Spleen (tissue), 11 donors: ENCODE measurements around the gene SUMF2. TPM values are rescaled to one million over a fixed set of nuclear protein-coding genes. Genes with fewer than 3 reads are reported as not detected.

Experiments used
- DNase-seq: peaks from one replicate; pipeline ENCODE4 v3.0.0-alpha.2; 2020
- H3K27ac ChIP-seq, 8 donors: fragments of 200-600 bp; sonication (generic) in 7 of 8; 1 replicate in 4 of 8; 2 replicates in 4 of 8; pipeline versions ENCODE4 v1.5.0 to v1.8.0; 2016 to 2021; ENCODE audit warnings: inconsistent platforms in 4 of 8, mild to moderate bottlenecking in 4 of 8, moderate library complexity in 1 of 8
- H3K27me3 ChIP-seq, 7 donors: fragments of 200-600 bp; sonication (generic) in 6 of 7; replicated peaks in 1 of 7; 1 replicate in 4 of 7; 2 replicates in 3 of 7; pipeline versions ENCODE4 v1.5.0 to v1.8.0; 2016 to 2021; ENCODE audit warnings: inconsistent platforms in 3 of 7, mild to moderate bottlenecking in 1 of 7
- H3K36me3 ChIP-seq, 6 donors: fragments of 200-600 bp; sonication (generic) in 5 of 6; 1 replicate in 4 of 6; 2 replicates in 2 of 6; pipeline versions ENCODE4 v1.5.0 to v1.8.0; 2016 to 2021; ENCODE audit warnings: inconsistent platforms in 2 of 6
- H3K4me1 ChIP-seq, 6 donors: fragments of 200-600 bp; sonication (generic) in 5 of 6; 1 replicate in 3 of 6; 2 replicates in 3 of 6; pipeline versions ENCODE4 v1.5.0 to v1.8.0; 2016 to 2021; ENCODE audit warnings: inconsistent platforms in 3 of 6
- H3K4me3 ChIP-seq, 8 donors: fragments of 200-600 bp; sonication (generic) in 7 of 8; 1 replicate in 4 of 8; 2 replicates in 4 of 8; pipeline versions ENCODE4 v1.5.0 to v1.8.0; 2016 to 2021; ENCODE audit warnings: inconsistent platforms in 4 of 8, mild to moderate bottlenecking in 4 of 8, moderate library complexity in 2 of 8
- H3K9me3 ChIP-seq, 8 donors: fragments of 200-600 bp; sonication (generic) in 7 of 8; 1 replicate in 4 of 8; 2 replicates in 4 of 8; pipeline versions ENCODE4 v1.5.0 to v1.8.0; 2016 to 2021; ENCODE audit warnings: inconsistent platforms in 4 of 8
- POLR2A ChIP-seq, 3 donors: fragments of 450-650 bp; IDR thresholded peaks; one replicate each; pipeline ENCODE4 v1.5.1; 2017; ENCODE audit warnings: antibody characterized with exemption in 3 of 3, mild to moderate bottlenecking in 1 of 3
- POLR2AphosphoS5 ChIP-seq, 3 donors: sonication (generic); formaldehyde crosslinking; IDR thresholded peaks; one replicate each; pipeline ENCODE4 v1.5.1; 2017; ENCODE audit warnings: antibody characterized with exemption in 3 of 3
- WGBS, 5 donors: extraction: QIAGEN DNeasy Blood & Tissue Kit in 3 of 5; methylation state at CpG; one replicate each; pipeline versions ENCODE4 v1.1.5 to v1.1.7; 2013 to 2018; 5-methylcytosine and 5-hydroxymethylcytosine counted together
- intact Hi-C: fragments of 100-400 bp; cut with DNase I; formaldehyde crosslinking; loops from one replicate; pipeline ENCODE4 v1.15.0; 2023; ENCODE audit warnings: low total_unique reads
- polyA plus RNA-seq, 3 donors: library from polyadenylated mRNA; stranded (reverse); fragments of 200-250 nt; gene quantifications; one replicate each; pipeline ENCODE4 v1.2.1, GENCODE V29; 2013
- total RNA-seq, 7 donors: library from RNA; depleted of rRNA in 3 of 7; stranded (reverse); fragments of >200 nt in 3 of 7; fragmentation: NEBNext Ultra II Directional in 4 of 7; extraction: Animal tissue kit (Norgen Biotek cat#: 25700) in 4 of 7; gene quantifications; one replicate each; pipeline versions ENCODE4 v1.1.0 to v1.2.1, GENCODE V29; 2016 to 2021
- TF ChIP-seq, protein P1 (sequence below), 11 experiments: fragments of 200-600 bp in 7 of 11; fragments of 450-650 bp in 4 of 11; sonication (generic) in 4 of 11; IDR thresholded peaks in 8 of 11; conservative IDR thresholded peaks in 3 of 11; 1 replicate in 7 of 11; 2 replicates in 4 of 11; pipeline versions ENCODE4 v1.4.0 to v1.8.0; 2016 to 2021; ENCODE audit warnings: antibody characterized with exemption in 11 of 11, inconsistent platforms in 4 of 11, mild to moderate bottlenecking in 1 of 11
- donor health status: healthy with polysubstance abuse.
- donor health status: DM: no; HTN: no; CAD: no; lungs with moderate emphysema.
- donor health status: DM: no; HTN: no; CAD: no.
- donor health status: Bipolar disorder and iron deficiency.
- donor health status: healthy.
- donor health status: DM: no; HTN: no; CAD: no.
- donor health status: DM: yes; HTN: yes; CAD: no.

Gene SUMF2
- total and polyA plus RNA-seq, 10 donors: 57.1 to 145 (median 119) TPM

DNA sequence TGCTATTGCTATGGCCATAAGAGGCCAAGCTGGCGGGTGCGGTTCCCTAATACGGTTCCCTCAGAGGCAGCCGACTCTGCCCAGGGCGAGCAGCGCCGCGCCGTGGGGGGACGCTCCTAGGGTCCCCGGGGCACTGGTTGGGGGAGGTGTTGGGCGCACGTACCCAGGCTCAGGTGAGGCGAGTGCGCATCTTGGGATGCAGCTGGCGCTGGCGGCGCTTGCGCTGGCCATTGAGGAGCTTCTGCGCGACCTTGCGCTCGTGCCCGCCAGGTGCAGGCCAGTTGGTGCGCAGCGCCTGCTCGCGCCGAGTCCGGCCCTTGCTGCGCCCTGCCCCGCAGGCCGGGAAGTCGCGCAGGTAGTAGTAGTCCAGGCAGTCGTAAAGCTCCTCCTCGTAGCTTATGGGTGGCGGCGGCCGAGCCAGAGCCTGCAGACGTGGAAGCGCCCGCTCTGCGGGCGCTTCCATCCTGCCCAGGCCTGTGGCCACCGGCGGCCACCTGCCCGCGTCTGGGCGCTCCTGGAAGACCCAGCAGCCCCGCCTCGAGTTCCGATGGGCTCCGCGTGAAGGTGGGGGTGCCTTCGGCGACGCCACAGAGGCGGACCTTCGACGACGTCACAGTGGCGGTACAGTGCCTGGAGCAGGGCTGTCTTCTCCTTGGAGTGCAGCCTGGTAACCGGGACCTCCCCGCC is 51.9 kb downstream of the SUMF2 start, which contains the start of gene NUPR2:
TSS of gene NUPR2 (minus strand) at position 566 of the 687 bp plus-strand sequence. CDS start at position 463, 103 bp downstream.
- TF ChIP-seq, protein P1, sequence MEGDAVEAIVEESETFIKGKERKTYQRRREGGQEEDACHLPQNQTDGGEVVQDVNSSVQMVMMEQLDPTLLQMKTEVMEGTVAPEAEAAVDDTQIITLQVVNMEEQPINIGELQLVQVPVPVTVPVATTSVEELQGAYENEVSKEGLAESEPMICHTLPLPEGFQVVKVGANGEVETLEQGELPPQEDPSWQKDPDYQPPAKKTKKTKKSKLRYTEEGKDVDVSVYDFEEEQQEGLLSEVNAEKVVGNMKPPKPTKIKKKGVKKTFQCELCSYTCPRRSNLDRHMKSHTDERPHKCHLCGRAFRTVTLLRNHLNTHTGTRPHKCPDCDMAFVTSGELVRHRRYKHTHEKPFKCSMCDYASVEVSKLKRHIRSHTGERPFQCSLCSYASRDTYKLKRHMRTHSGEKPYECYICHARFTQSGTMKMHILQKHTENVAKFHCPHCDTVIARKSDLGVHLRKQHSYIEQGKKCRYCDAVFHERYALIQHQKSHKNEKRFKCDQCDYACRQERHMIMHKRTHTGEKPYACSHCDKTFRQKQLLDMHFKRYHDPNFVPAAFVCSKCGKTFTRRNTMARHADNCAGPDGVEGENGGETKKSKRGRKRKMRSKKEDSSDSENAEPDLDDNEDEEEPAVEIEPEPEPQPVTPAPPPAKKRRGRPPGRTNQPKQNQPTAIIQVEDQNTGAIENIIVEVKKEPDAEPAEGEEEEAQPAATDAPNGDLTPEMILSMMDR (IDR thresholded peaks at IDR 0.05 in 8 of 11, conservative IDR thresholded peaks at IDR 0.05 in 3 of 11): no peak
- TF ChIP-seq POLR2AphosphoS5 (IDR thresholded peaks at IDR 0.05) (no peak), POLR2A (IDR thresholded peaks at IDR 0.05) (no peak)
- Histone ChIP-seq H3K27ac (no peak within 1 kb of the TSS), H3K9me3 (no peaks in the 10 kb centered on the region), H3K36me3 (no peaks in the 10 kb centered on the region), H3K4me1 (peaks cover 0 to 8% (median 0%) of the 10 kb centered on the region in 6 donors), H3K27me3 (peaks cover 2 to 29% (median 16%) of the 10 kb centered on the region in 7 donors), H3K4me3 (peak within 1 kb of the TSS in 2 of 8 donors; percentile 2 to 35)
- intact Hi-C loops: no loop called here
- 8 to 18% (median 11%) methylated on average over 22 to 65 of the region's 65 CpGs for WGBS, 5 donors
- no peak for DNase-seq

DNA sequence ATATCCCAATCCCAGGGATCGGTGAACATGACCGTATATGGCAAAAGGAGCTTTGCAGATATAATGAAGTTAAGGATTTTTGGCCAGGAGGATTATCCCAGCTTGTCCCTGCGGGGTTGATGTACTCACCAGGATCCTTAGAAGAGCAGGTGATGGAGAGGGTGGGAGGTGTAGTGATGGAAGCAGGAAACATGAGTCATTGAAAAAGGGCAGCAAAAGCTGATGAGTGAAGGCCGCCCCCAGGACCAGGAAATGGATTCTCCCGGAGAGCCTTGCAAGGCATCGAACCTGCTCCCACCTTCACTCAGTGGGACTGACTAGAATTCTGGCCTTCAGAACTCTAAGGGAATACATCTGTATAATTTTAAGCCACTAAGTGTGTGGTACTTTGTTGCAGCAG is 57.4 kb downstream of the SUMF2 start:
- no peaks in the 10 kb centered on the region for H3K9me3 ChIP-seq
- H3K4me3 ChIP-seq: no peak overlapping the region
- H3K4me1 ChIP-seq: peaks cover 0 to under 1% (median 0%) of the 10 kb centered on the region in 6 donors
- H3K36me3 ChIP-seq: no peaks in the 10 kb centered on the region
- TF ChIP-seq, protein P1 (IDR thresholded peaks at IDR 0.05 in 8 of 11, conservative IDR thresholded peaks at IDR 0.05 in 3 of 11): no peak
- TF ChIP-seq POLR2A (IDR thresholded peaks at IDR 0.05) (no peak), POLR2AphosphoS5 (IDR thresholded peaks at IDR 0.05) (no peak)
- WGBS, 5 donors: 77 to 86% (median 84%) methylated on average over 6 of the region's 6 CpGs
- intact Hi-C loops: no loop called here
- no peak overlapping the region for H3K27ac ChIP-seq
- DNase-seq: no peak
- H3K27me3 ChIP-seq: peaks cover under 1 to 11% (median 6%) of the 10 kb centered on the region in 7 donors

DNA sequence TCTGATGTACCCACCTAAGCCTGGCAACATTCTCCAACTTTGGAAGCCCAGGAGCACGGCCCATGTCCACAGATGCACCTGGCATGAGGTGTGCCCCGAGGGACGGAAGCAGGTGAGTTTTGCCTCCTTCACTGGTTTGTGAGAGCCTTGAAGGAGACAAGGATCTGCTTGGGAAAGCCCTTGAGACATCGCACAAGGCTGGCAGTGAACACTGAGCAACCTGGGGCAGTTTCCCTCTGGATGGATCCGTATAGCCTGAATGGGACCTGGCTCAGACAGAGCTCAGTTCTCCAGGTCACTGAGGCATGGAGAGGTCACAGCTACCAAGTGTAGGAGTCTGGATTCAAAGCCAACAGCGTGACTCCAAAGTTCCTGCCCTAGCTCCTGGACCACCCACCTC is 60.9 kb downstream of the SUMF2 start:
- DNase-seq: no peak
- 69 to 89% (median 69%) methylated on average over 5 to 6 of the region's 6 CpGs for WGBS, 5 donors

DNA sequence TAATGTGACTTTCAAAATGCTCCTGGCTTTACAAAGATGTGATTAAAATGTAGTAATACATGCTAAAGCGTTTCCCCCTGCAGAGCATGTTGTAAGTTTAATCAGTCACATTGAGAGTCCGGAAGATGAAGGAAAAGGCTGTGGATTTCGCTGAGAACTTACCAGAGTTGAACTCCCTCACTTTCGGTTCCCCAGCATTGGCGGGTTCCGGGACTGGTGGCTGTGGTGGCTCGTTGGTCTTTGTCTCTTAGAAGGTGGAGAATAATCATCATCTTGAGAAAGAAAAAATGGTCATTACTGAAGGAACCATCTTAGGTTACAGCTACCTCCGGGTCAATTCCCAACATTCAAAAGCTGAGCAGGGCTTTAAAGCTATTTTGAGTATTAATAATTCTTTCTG is 61.7 kb downstream of the SUMF2 start:
- H3K36me3 ChIP-seq: no peaks in the 10 kb centered on the region
- no peaks in the 10 kb centered on the region for H3K27me3 ChIP-seq
- H3K9me3 ChIP-seq: no peaks in the 10 kb centered on the region
- TF ChIP-seq POLR2AphosphoS5 (IDR thresholded peaks at IDR 0.05) (no peak), POLR2A (IDR thresholded peaks at IDR 0.05) (no peak)
- TF ChIP-seq, protein P1 (IDR thresholded peaks at IDR 0.05 in 8 of 11, conservative IDR thresholded peaks at IDR 0.05 in 3 of 11): no peak
- no peak for DNase-seq
- H3K4me1 ChIP-seq: no peaks in the 10 kb centered on the region
- no peak overlapping the region for H3K27ac ChIP-seq
- intact Hi-C loops: no loop called here
- WGBS, 5 donors: 78 to 87% (median 83%) methylated on average over 8 of the region's 8 CpGs
- no peak overlapping the region for H3K4me3 ChIP-seq

More for the DNA sequence above, 60.9 kb downstream of the SUMF2 start:
- Histone ChIP-seq H3K27ac (no peak overlapping the region), H3K9me3 (no peaks in the 10 kb centered on the region), H3K36me3 (no peaks in the 10 kb centered on the region), H3K27me3 (no peaks in the 10 kb centered on the region), H3K4me1 (no peaks in the 10 kb centered on the region), H3K4me3 (no peak overlapping the region)
- intact Hi-C loops: no loop called here
- TF ChIP-seq POLR2AphosphoS5 (IDR thresholded peaks at IDR 0.05) (no peak), POLR2A (IDR thresholded peaks at IDR 0.05) (no peak)
- TF ChIP-seq, protein P1 (IDR thresholded peaks at IDR 0.05 in 8 of 11, conservative IDR thresholded peaks at IDR 0.05 in 3 of 11): no peak
